ENCODE data around the gene NUCB2. TPM values are rescaled to one million over a fixed set of nuclear protein-coding genes. Genes with fewer than 3 reads are reported as not detected.

NUCB2 gene
- total and polyA plus RNA-seq, 2 of the 13 experiments (the other 11 are each of a cell fraction or from before 2014, with no cell fraction given): 54.2 to 82.4 TPM

DNA sequence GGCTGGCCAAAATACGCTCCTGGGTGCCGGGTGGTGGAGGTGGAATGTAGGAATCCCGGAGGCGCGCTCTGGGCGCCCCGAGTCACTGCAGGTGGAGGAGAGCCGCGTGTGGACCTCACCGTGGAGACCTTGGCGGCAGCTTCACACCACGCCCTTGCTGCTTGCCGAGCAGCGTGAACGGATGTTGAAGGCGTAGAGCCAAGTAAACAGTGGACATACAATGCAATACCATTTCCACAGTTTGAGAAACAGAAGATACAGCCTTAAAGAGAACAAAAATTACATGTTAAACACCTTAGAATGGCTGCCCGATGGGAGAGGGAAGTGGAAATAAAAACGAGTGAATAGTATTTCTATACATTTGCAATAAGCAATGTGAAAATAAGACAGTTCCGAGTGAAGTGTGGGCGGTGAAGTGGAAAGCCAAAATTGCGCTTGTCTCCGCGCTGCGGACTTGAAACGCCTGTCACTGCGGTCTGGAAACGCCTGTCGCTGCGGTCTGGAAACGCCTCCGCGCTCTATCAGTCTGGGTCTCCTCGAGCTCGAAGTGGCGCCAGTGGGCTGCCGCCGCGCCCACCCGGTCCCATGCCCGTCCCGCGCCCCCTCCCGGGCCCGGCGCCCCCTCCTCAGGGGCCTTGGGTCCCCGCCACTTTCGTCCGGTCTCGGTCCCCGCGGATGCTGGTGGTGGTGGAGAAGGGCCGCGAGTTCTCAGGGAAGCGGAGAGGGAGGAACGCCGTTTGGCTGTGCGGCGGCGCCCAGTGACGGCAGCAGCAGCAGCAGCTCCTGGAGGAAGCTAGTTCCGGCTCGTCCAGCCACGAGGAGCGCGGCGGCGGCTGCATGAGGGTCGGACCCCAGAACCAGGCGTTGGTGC is 76.6 kb downstream of the NUCB2 start (continued):
- TF ChIP-seq SP1 (IDR thresholded peaks at IDR 0.05) (no peak), SP1 (CRISPR knock-in tag; IDR thresholded peaks at IDR 0.05) (peak; percentile 10; the same call in 1 of the 2 replicates), SMARCC2 (IDR thresholded peaks at IDR 0.05) (no peak), HNF4A (CRISPR knock-in tag; IDR thresholded peaks at IDR 0.05) (peak; percentile 92), KDM6A (CRISPR knock-in tag; IDR thresholded peaks at IDR 0.05; ENCODE audit: low read depth) (no peak), MIXL1 (CRISPR knock-in tag; IDR thresholded peaks at IDR 0.05) (no peak; the same call in 1 of the 2 replicates), PHF8 (CRISPR knock-in tag; IDR thresholded peaks at IDR 0.05) (peak; percentile 81), FOXO1 (CRISPR knock-in tag; IDR thresholded peaks at IDR 0.05) (0 out of 2 replicates have a peak, but pooled peaks have one; percentile 12), ZNF441 (CRISPR knock-in tag; IDR thresholded peaks at IDR 0.05; ENCODE audit: borderline replicate concordance) (peak; percentile 69; the same call in 1 of the 2 replicates), NFE2L1 (CRISPR knock-in tag; IDR thresholded peaks at IDR 0.05; ENCODE audit: borderline replicate concordance) (no peak), TAF15 (IDR thresholded peaks at IDR 0.05; ENCODE audit: low read depth, low read length, poor library complexity, severe bottlenecking) (peak; percentile 94), ZNF746 (CRISPR knock-in tag; IDR thresholded peaks at IDR 0.05) (peak; percentile 81; the same call in 1 of the 2 replicates), ZNF382 (CRISPR knock-in tag; IDR thresholded peaks at IDR 0.05; ENCODE audit: borderline replicate concordance) (no peak), POGZ (CRISPR knock-in tag; IDR thresholded peaks at IDR 0.05) (peak; percentile 83), ZNF546 (CRISPR knock-in tag; conservative IDR thresholded peaks at IDR 0.05) (0 out of 2 replicates have a peak, but pooled peaks have one; percentile 9), ZNF496 (CRISPR knock-in tag; IDR thresholded peaks at IDR 0.05; ENCODE audit: insufficient replicate concordance) (no peak), ZNF160 (CRISPR knock-in tag; IDR thresholded peaks at IDR 0.05) (no peak; the same call in 1 of the 2 replicates), ATF4 (CRISPR knock-in tag; IDR thresholded peaks at IDR 0.05) (no peak), FLYWCH1 (CRISPR knock-in tag; IDR thresholded peaks at IDR 0.05) (peak; percentile 96), ZNF235 (CRISPR knock-in tag; IDR thresholded peaks at IDR 0.05; ENCODE audit: borderline replicate concordance) (peak; percentile 78; the same call in 1 of the 2 replicates), DRAP1 (CRISPR knock-in tag; IDR thresholded peaks at IDR 0.05) (peak; percentile 64), STAT6 (CRISPR knock-in tag; IDR thresholded peaks at IDR 0.05; ENCODE audit: borderline replicate concordance) (no peak)
- TF ChIP-seq, protein P1, sequence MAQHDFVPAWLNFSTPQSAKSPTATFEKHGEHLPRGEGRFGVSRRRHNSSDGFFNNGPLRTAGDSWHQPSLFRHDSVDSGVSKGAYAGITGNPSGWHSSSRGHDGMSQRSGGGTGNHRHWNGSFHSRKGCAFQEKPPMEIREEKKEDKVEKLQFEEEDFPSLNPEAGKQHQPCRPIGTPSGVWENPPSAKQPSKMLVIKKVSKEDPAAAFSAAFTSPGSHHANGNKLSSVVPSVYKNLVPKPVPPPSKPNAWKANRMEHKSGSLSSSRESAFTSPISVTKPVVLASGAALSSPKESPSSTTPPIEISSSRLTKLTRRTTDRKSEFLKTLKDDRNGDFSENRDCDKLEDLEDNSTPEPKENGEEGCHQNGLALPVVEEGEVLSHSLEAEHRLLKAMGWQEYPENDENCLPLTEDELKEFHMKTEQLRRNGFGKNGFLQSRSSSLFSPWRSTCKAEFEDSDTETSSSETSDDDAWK (CRISPR knock-in tag; IDR thresholded peaks at IDR 0.05): no peak
- TF ChIP-seq, protein P2, sequence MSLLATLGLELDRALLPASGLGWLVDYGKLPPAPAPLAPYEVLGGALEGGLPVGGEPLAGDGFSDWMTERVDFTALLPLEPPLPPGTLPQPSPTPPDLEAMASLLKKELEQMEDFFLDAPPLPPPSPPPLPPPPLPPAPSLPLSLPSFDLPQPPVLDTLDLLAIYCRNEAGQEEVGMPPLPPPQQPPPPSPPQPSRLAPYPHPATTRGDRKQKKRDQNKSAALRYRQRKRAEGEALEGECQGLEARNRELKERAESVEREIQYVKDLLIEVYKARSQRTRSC (CRISPR knock-in tag; IDR thresholded peaks at IDR 0.05; ENCODE audit: low read depth): no peak
